ENCODE results near the gene HRH1.

DNA sequence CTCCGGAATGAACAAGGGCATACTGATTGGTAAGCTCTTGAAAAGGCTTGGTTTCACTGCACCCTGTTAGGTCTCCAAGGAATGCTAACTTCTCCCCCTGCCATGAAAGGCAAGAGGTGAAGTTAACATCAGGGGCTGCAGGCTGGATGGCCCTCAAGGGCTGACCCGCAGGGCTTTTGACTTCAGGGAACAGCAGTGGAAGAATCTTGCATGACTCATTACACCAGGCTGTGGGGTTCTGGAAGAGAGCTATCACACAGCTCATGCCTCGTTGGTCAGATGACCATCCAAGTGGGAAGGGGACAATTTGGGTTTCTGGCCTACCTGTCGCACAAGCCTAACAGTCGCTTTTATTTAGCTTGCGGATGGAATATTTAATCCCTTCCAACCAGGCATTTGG lies 94.3 kb downstream of the HRH1 start:
- TF ChIP-seq, protein P1, sequence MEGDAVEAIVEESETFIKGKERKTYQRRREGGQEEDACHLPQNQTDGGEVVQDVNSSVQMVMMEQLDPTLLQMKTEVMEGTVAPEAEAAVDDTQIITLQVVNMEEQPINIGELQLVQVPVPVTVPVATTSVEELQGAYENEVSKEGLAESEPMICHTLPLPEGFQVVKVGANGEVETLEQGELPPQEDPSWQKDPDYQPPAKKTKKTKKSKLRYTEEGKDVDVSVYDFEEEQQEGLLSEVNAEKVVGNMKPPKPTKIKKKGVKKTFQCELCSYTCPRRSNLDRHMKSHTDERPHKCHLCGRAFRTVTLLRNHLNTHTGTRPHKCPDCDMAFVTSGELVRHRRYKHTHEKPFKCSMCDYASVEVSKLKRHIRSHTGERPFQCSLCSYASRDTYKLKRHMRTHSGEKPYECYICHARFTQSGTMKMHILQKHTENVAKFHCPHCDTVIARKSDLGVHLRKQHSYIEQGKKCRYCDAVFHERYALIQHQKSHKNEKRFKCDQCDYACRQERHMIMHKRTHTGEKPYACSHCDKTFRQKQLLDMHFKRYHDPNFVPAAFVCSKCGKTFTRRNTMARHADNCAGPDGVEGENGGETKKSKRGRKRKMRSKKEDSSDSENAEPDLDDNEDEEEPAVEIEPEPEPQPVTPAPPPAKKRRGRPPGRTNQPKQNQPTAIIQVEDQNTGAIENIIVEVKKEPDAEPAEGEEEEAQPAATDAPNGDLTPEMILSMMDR (IDR thresholded peaks at IDR 0.05; ENCODE audit: low read length): no peak
- TF ChIP-seq EZH2phosphoT487 (IDR thresholded peaks at IDR 0.05; ENCODE audit: low read length) (no peak), EZH2 (optimal IDR thresholded peaks at IDR 0.05; ENCODE audit: low read depth, low read length) (no peak)

All from MM.1S (cell line).